Activated CD4-positive, alpha-beta T cell treated with anti-CD3 and anti-CD28 coated beads for 4 hours (primary cell): ENCODE data around the gene TNNC2.

Experiments used
- DNase-seq, 2 donors: peaks; one replicate each; pipeline ENCODE4 v3.0.0-alpha.2; 2020

The TNNC2 gene

DNA sequence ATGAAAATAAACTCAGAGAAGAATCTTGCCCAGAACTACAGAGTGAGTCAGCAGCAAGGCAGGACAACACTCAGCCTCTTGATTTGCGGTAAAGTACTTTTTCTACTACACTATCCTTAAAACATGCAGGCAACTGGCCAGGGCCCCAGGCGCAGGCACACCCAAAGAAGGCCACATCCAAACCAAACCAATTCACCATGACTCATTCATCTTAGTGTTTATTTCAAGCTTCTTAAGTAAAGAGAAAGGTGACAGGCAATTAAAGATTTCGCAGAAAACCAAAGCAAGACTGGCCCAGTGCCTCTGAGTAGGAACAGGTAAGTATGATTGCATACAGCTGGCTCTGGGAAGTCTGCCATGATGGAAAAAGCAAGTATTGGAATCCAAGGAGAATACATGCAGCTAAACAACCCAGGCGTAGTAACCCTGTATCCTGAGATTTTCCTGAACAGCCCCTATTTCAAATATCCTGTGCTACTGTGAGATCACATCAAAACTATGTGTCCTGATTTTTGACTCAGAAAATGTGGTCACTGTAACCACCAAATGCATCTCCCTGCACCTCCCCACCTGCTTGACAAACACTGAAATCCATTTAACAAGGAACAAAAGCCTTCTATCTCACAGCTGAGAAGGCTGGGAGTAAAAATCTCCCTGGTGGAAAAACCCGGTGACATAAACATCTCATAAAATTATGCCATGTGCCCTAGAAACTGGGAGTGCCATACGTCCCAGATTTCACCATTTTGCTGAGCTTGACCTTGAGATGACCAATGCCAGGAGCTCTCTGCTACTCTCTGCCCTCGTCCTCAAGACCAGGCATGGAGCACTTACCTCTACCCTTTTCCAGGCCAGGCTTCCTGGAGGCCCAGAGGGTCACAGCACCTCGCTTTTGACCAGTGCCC is 47.8 kb downstream of the TNNC2 start:
- no peak for DNase-seq

DNA sequence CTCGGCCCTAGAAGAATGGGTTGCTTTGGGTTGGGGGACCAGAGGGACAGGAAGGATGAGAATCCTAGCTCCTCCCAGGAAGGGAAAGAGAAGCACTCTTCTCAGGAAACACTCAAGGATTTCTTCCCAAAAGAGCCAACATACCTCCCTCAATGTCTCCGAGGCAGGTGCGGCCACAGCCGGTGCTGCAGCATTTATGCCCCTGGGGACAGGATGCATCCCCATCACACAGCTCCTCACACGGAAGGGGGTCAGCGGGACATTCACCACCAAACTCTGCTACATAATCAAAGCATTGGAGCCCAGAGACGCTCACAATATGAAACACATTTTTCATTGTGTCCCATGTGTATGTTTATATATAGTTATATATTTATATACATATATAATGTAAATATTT is 50.2 kb downstream of the TNNC2 start:
- DNase-seq = no peak

DNA sequence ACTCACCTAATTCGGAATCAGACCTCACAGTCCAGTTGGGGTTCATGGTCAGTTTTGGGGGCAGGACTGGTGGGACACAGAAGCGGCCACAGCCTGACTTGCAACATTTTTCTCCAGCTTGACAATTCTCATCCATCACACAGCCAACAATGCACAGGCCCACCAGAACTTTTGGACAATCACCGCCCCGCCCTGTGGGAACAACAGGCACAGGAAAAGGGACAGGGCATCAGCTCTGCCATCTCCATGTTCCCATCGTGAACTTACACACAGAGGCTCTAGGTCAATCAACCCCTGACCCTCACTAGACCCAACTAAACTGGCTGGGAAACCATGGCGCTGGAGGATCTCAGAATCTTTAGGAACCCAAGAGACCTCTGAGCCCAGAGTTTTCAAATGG is 51.7 kb downstream of the TNNC2 start:
- DNase-seq = no peak

GRCh38 chr20:45774945-45775344 is 52.2 kb downstream of the TNNC2 start:
- no peak for DNase-seq
